SK-N-SH (cell line): ENCODE data around the gene NDUFB6. TPM values are rescaled to one million over a fixed set of nuclear protein-coding genes. Genes with fewer than 3 reads are reported as not detected.

Experiments used
- CTCF ChIA-PET: fragments of 300-600, 350-600 bp; formaldehyde crosslinking; extraction: SDS; loops from one replicate; lab custom pipeline; 2021; lab: Yijun Ruan, JAX
- POLR2A ChIA-PET: fragments of 350-600 bp; sonication (Branson Sonifier 250); formaldehyde crosslinking; extraction: SDS; loops from one replicate; lab custom pipeline; 2020; ENCODE audit warnings: antibody characterized with exemption, inconsistent platforms; lab: Yijun Ruan, JAX
- DNase-seq: peaks from one replicate; pipeline ENCODE4 v3.0.0; 2012
- H2AFZ ChIP-seq: fragments of 200-600 bp; sonication (generic); 2 replicates; pipeline ENCODE4 v1.8.1; 2016; ENCODE audit warnings: antibody characterized with exemption, mild to moderate bottlenecking, low read depth
- H3F3A ChIP-seq: fragments of 200-600 bp; sonication (generic); replicated peaks from 2 replicates; pipeline ENCODE3; 2016; ENCODE audit warnings: antibody characterized with exemption, mild to moderate bottlenecking; ENCODE audit not compliant: insufficient read depth
- H3K27ac ChIP-seq, 2 experiments: fragments of 200-500 bp in 1 of 2; fragments of 200-600 bp in 1 of 2; sonication (Bioruptor generic) in 1 of 2; sonication (generic), shearing (Covaris generic) in 1 of 2; 2 replicates each; pipeline versions ENCODE4 v1.5.1 to v1.6.1; 2014 to 2016; ENCODE audit warnings: low read depth in 2 of 2, inconsistent platforms in 1 of 2, low read length in 1 of 2, mild to moderate bottlenecking in 1 of 2, mixed read lengths in 1 of 2
- H3K27me3 ChIP-seq: fragments of 200-600 bp; sonication (generic), shearing (Covaris generic); 2 replicates; pipeline ENCODE4 v1.6.1; 2016; ENCODE audit warnings: mixed run types; ENCODE audit not compliant: insufficient read depth
- H3K36me3 ChIP-seq, 2 experiments: fragments of 200-500 bp in 1 of 2; fragments of 200-600 bp in 1 of 2; sonication (Bioruptor generic) in 1 of 2; sonication (generic) in 1 of 2; replicated peaks in 1 of 2; 2 replicates each; pipeline versions ENCODE3 to v1.5.1; 2014 to 2016; ENCODE audit warnings: low read length in 1 of 2, mild to moderate bottlenecking in 1 of 2; ENCODE audit not compliant: insufficient read depth in 2 of 2, control insufficient read depth in 1 of 2
- H3K4me1 ChIP-seq, 2 experiments: fragments of 200-500 bp in 1 of 2; fragments of 200-600 bp in 1 of 2; sonication (Bioruptor generic) in 1 of 2; sonication (generic), shearing (Covaris generic) in 1 of 2; 2 replicates each; pipeline versions ENCODE4 v1.5.1 to v1.6.1; 2014 to 2016; ENCODE audit warnings: low read depth in 1 of 2, low read length in 1 of 2, mixed run types in 1 of 2; ENCODE audit not compliant: insufficient read depth in 2 of 2, control insufficient read depth in 1 of 2
- H3K4me2 ChIP-seq: fragments of 200-600 bp; sonication (generic), shearing (Covaris generic); 2 replicates; pipeline ENCODE4 v1.6.1; 2017; ENCODE audit warnings: mixed run types
- H3K4me3 ChIP-seq, 2 experiments: fragments of 200-500 bp in 1 of 2; fragments of 200-600 bp in 1 of 2; sonication (Bioruptor generic) in 1 of 2; sonication (generic), shearing (Covaris generic) in 1 of 2; 2 replicates each; pipeline versions ENCODE4 v1.5.1 to v1.8.1; 2014 to 2016; ENCODE audit warnings: low read depth in 2 of 2, inconsistent platforms in 1 of 2, low read length in 1 of 2, mild to moderate bottlenecking in 1 of 2, mixed read lengths in 1 of 2, moderate library complexity in 1 of 2
- H3K79me2 ChIP-seq: fragments of 200-600 bp; sonication (generic); 2 replicates; pipeline ENCODE4 v1.8.1; 2017; ENCODE audit warnings: mild to moderate bottlenecking; ENCODE audit not compliant: insufficient read depth
- H3K9ac ChIP-seq: fragments of 200-600 bp; sonication (generic); 2 replicates; pipeline ENCODE4 v1.6.1; 2017; ENCODE audit warnings: mixed run types
- H3K9me2 ChIP-seq: fragments of 200-600 bp; sonication (generic); 2 replicates; pipeline ENCODE4 v1.6.1; 2017; ENCODE audit warnings: mixed run types
- H3K9me3 ChIP-seq: fragments of 200-600 bp; sonication (generic); 2 replicates; pipeline ENCODE4 v1.6.1; 2017; ENCODE audit warnings: mixed run types, mild to moderate bottlenecking, moderate library complexity
- H4K20me1 ChIP-seq: fragments of 200-600 bp; sonication (generic); 2 replicates; pipeline ENCODE4 v1.6.1; 2017; ENCODE audit warnings: mild to moderate bottlenecking, mixed run types; ENCODE audit not compliant: insufficient read depth
- ELF1 ChIP-seq: IDR thresholded peaks from 2 replicates; pipeline ENCODE4 v1.4.0; 2012
- FOXJ3 ChIP-seq: sonication (generic); formaldehyde crosslinking; IDR thresholded peaks from 2 replicates; pipeline ENCODE4 v1.5.1; 2020; ENCODE audit warnings: mild to moderate bottlenecking, missing genetic modification reagents
- IRF3 ChIP-seq: fragments of 150-350 bp; IDR thresholded peaks from 2 replicates; pipeline ENCODE4 v1.6.1; 2016; ENCODE audit warnings: mild to moderate bottlenecking, low read depth, low read length
- MAX ChIP-seq: IDR thresholded peaks from 2 replicates; pipeline ENCODE4 v1.4.0; 2012; ENCODE audit warnings: low read depth
- NFIC ChIP-seq: IDR thresholded peaks from 2 replicates; pipeline ENCODE4 v1.4.0; 2012; ENCODE audit warnings: borderline replicate concordance
- PBX3 ChIP-seq: IDR thresholded peaks from 2 replicates; pipeline ENCODE4; 2012
- POLR2AphosphoS5 ChIP-seq: IDR thresholded peaks from 2 replicates; pipeline ENCODE4 v1.6.1; 2012; ENCODE audit warnings: low read depth, low read length
- RAD21 ChIP-seq: IDR thresholded peaks from 2 replicates; pipeline ENCODE4 v1.6.1; 2012; ENCODE audit warnings: mild to moderate bottlenecking, low read length
- REST ChIP-seq: IDR thresholded peaks from 2 replicates; pipeline ENCODE4 v1.6.1; 2012; ENCODE audit warnings: mild to moderate bottlenecking, low read depth, low read length, moderate library complexity
- RFX5 ChIP-seq: IDR thresholded peaks from 2 replicates; pipeline ENCODE4 v1.6.1; 2012; ENCODE audit warnings: mild to moderate bottlenecking, improper control_type of control experiment, low read length
- RXRA ChIP-seq: IDR thresholded peaks from 2 replicates; pipeline ENCODE4 v1.4.0; 2012; ENCODE audit warnings: low read depth, mild to moderate bottlenecking, borderline replicate concordance
- SIN3A ChIP-seq: IDR thresholded peaks from 2 replicates; pipeline ENCODE4 v1.6.1; 2012; ENCODE audit warnings: low read depth, mild to moderate bottlenecking, low read length, moderate library complexity, borderline replicate concordance
- TAF1 ChIP-seq: IDR thresholded peaks from 2 replicates; pipeline ENCODE4 v1.6.1; 2012; ENCODE audit warnings: low read depth, mild to moderate bottlenecking, low read length, moderate library complexity, borderline replicate concordance
- USF2 ChIP-seq: fragments of 150-350 bp; IDR thresholded peaks from 2 replicates; pipeline ENCODE4 v1.6.1; 2017; ENCODE audit warnings: antibody characterized with exemption, low read length, low read depth, borderline replicate concordance
- whole genome bisulfite sequencing: methylation state at CpG from one replicate; pipeline ENCODE4 v1.1.6; 2017; ENCODE audit warnings: low lambda C conversion rate; 5-methylcytosine and 5-hydroxymethylcytosine counted together
- polyA plus RNA-seq, 3 experiments: library from polyadenylated mRNA; depleted of rRNA; stranded (reverse); fragments of >200 nt; gene quantifications; 2 replicates each; pipeline ENCODE4 v1.2.3, GENCODE V29; 2012
- TF ChIP-seq, protein P1 (sequence below): fragments of 200-600 bp; sonication (generic); IDR thresholded peaks from 2 replicates; pipeline ENCODE4 v1.6.1; 2017; ENCODE audit warnings: antibody characterized with exemption, mild to moderate bottlenecking, moderate library complexity

Gene NDUFB6
- polyA plus RNA-seq, 1 of the 3 experiments (the other 2 are of a cell fraction), result 96.2 TPM

DNA sequence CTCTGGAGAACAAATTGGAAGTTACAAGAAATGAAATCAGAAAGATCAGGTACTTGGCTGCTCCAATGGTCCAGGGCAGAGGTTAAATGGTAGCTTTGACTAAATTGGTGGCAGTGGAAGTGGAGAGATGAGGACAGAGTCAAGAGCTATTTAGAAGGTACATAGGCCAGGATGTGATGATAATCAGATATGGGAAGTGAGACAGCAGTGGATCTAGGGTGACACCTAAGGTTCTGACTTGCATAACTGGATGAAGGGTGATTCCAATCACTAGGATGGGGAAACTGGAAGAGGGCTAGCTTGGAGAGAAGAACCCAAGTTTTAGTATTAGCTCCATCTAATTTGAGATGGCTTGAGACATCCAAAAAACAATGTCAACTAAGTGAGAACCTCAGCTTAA is 24.0 kb upstream of the NDUFB6 start:
- Histone ChIP-seq H3F3A (no peaks in the 10 kb centered on the region), H4K20me1 (no peaks in the 10 kb centered on the region), H3K9me2 (no peaks in the 10 kb centered on the region), H3K27me3 (no peaks in the 10 kb centered on the region), H3K79me2 (no peaks in the 10 kb centered on the region), H3K27ac (no peak overlapping the region), H3K36me3 (no peaks in the 10 kb centered on the region), H3K9ac (no peak overlapping the region), H3K4me3 (no peak overlapping the region), H3K4me1 (no peaks in the 10 kb centered on the region), H3K9me3 (no peaks in the 10 kb centered on the region), H3K4me2 (no peak overlapping the region), H2AFZ (no peak overlapping the region)
- no peak for TF ChIP-seq IRF3
- POLR2A ChIA-PET, result no interaction called here
- no peak for DNase-seq
- CTCF ChIA-PET, result interaction anchor here (0.9 to 1.2 kb wide), 3 partner anchors 9 to 218 kb away, joined by 3 to 6 read pairs (median 3); no protein-coding TSS in a partner anchor

- CTCF ChIA-PET, result interaction anchor here (0.7 to 1.5 kb wide), 6 partner anchors 8 to 372 kb away, joined by 3 to 6 read pairs (median 3); no protein-coding TSS in a partner anchor
- TF ChIP-seq MAX (no peak), TAF1 (no peak), RXRA (no peak), PBX3 (no peak), USF2 (no peak), SIN3A (no peak), FOXJ3 (CRISPR knock-in tag) (no peak), NFIC (no peak), POLR2AphosphoS5 (no peak), IRF3 (no peak), RFX5 (no peak), REST (no peak), RAD21 (no peak), ELF1 (no peak)
- TF ChIP-seq, protein P1, sequence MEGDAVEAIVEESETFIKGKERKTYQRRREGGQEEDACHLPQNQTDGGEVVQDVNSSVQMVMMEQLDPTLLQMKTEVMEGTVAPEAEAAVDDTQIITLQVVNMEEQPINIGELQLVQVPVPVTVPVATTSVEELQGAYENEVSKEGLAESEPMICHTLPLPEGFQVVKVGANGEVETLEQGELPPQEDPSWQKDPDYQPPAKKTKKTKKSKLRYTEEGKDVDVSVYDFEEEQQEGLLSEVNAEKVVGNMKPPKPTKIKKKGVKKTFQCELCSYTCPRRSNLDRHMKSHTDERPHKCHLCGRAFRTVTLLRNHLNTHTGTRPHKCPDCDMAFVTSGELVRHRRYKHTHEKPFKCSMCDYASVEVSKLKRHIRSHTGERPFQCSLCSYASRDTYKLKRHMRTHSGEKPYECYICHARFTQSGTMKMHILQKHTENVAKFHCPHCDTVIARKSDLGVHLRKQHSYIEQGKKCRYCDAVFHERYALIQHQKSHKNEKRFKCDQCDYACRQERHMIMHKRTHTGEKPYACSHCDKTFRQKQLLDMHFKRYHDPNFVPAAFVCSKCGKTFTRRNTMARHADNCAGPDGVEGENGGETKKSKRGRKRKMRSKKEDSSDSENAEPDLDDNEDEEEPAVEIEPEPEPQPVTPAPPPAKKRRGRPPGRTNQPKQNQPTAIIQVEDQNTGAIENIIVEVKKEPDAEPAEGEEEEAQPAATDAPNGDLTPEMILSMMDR, result no peak
Observed at GRCh38 chr9:32596096-32596865, 23.3 kb upstream of the NDUFB6 start.

More at GRCh38 chr9:32596096-32596865, 23.3 kb upstream of the NDUFB6 start:
- POLR2A ChIA-PET, result no interaction called here
- Histone ChIP-seq H3K27ac (no peak overlapping the region), H3K79me2 (no peaks in the 10 kb centered on the region), H3K9me3 (no peaks in the 10 kb centered on the region), H3F3A (no peaks in the 10 kb centered on the region), H3K4me2 (no peak overlapping the region), H3K4me1 (no peaks in the 10 kb centered on the region), H2AFZ (no peak overlapping the region), H4K20me1 (no peaks in the 10 kb centered on the region), H3K9ac (no peak overlapping the region), H3K4me3 (no peak overlapping the region), H3K9me2 (no peaks in the 10 kb centered on the region), H3K27me3 (no peaks in the 10 kb centered on the region), H3K36me3 (no peaks in the 10 kb centered on the region)
- 35% methylated on average over 4 of the region's 4 CpGs for WGBS
- DNase-seq, result no peak
